AG04449 (cell line): ENCODE measurements around the gene SH3RF2.
"Not testable (repeated sequence)": the region's sequence is repeated elsewhere in the genome, so short reads cannot be mapped to it uniquely, and the experiment has no call there.

Experiments used
- CTCF ChIA-PET: fragments of 350-600 bp; formaldehyde crosslinking; extraction: SDS; loops from one replicate; lab custom pipeline; 2021; ENCODE audit warnings: antibody characterized with exemption; lab: Yijun Ruan, JAX
- POLR2A ChIA-PET: fragments of 400-600, 350-600 bp; formaldehyde crosslinking; extraction: SDS; loops from one replicate; lab custom pipeline; 2020; ENCODE audit warnings: antibody characterized with exemption, inconsistent platforms; lab: Yijun Ruan, JAX
- DNase-seq: peaks from one replicate; pipeline ENCODE4 v3.0.0-alpha.2; 2010; ENCODE audit warnings: low read depth, low spot score
- H3K4me3 ChIP-seq: 2 replicates; pipeline ENCODE4 v1.5.1; 2011; ENCODE audit warnings: low read depth, mild to moderate bottlenecking, control low read depth, low read length
- TF ChIP-seq, protein P1 (sequence below): IDR thresholded peaks from one replicate; pipeline ENCODE4 v1.5.1; 2011; ENCODE audit warnings: mild to moderate bottlenecking, moderate library complexity, low read length, control low read depth, inconsistent platforms; ENCODE audit not compliant: insufficient read depth; ENCODE audit errors: missing control alignments

SH3RF2 gene

DNA sequence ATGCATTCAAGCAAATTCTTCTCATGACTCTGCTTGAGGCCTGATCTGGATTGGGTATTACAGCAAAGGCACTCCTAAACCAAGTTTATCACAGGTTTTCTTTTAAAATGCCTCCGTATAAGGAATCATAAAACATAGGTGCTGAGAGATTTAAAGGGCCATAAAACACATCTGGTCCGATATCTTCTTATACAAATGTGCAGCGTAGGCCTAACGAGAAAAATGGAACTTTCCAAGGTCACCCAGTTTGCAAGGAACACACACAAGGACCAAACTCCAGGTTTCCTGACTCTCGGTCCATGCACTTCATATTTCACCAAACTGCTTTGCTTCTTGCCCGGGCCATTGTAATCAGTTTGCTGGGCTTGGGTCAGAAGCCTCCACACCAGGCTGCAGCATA is 22.1 kb downstream of the SH3RF2 start:
- no peak overlapping the region for H3K4me3 ChIP-seq
- no peak for DNase-seq
- CTCF ChIA-PET: no interaction called here
- TF ChIP-seq, protein P1, sequence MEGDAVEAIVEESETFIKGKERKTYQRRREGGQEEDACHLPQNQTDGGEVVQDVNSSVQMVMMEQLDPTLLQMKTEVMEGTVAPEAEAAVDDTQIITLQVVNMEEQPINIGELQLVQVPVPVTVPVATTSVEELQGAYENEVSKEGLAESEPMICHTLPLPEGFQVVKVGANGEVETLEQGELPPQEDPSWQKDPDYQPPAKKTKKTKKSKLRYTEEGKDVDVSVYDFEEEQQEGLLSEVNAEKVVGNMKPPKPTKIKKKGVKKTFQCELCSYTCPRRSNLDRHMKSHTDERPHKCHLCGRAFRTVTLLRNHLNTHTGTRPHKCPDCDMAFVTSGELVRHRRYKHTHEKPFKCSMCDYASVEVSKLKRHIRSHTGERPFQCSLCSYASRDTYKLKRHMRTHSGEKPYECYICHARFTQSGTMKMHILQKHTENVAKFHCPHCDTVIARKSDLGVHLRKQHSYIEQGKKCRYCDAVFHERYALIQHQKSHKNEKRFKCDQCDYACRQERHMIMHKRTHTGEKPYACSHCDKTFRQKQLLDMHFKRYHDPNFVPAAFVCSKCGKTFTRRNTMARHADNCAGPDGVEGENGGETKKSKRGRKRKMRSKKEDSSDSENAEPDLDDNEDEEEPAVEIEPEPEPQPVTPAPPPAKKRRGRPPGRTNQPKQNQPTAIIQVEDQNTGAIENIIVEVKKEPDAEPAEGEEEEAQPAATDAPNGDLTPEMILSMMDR: no peak
- POLR2A ChIA-PET: no interaction called here

DNA sequence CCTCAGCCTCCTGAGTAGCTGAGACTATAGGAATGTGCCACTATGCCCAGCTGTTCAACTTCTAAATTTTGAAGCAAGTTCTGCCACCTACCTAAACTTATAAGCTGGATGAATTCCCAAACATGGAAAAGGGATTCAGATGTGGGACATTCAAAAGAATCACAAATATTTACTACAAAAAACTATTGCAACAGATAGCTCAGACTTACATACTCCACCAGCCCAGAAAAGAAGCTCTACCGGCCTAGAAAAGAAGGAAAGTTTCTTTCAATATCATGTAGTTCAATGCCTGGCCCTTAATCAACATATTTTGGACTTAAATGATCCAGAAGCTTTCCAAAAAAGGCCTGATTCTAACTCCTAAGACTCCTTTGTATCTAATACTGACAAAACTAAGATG is 23.8 kb downstream of the SH3RF2 start:
- POLR2A ChIA-PET: interaction anchor here (0.7 kb wide), 1 partner anchor 14 kb away, joined by 4 read pairs; no protein-coding TSS in a partner anchor
- H3K4me3 ChIP-seq: no peak overlapping the region
- TF ChIP-seq, protein P1: no peak
- no peak for DNase-seq
- CTCF ChIA-PET: interaction anchor here (1.4 to 1.5 kb wide), 2 partner anchors 12 to 14 kb away, joined by 3 to 6 read pairs; no protein-coding TSS in a partner anchor

DNA sequence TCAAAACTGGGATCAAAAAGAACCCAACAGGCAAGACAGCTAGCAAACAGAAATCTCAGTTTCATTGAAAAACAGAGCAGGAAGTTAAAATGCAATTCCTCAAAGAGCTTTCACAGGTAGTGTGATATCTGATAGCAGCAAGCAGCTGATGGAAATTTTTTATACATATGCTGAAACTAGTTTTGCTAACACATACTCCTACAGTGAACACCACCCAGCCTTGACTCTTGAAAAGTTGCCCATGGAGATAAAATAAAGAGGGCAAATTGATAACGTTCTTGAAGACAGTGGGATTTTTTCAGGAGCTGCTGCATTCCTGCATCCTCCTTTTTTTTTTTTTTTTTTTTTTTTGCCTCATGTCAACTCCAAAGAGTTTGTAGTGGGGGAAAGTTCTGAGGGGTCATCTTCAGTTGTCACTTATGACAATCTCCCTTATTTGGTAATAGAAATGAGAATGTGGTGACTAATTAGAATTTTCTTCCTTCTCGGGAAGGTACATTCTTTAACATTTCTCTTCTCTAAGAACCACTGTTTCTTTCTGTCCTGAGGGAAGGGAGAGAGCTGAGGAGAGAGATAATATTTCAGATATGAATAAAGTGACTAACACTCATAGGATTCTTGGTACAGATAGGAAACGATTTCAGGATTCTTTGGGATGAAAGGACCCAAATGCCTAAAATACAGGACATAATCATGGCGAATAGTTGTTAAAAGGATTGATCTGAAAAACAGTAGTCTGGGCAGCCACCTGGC is 24.6 kb downstream of the SH3RF2 start:
- DNase-seq: no peak
- TF ChIP-seq, protein P1: no peak
- no peak overlapping the region for H3K4me3 ChIP-seq
- CTCF ChIA-PET: interaction anchor here (1.4 to 1.5 kb wide), 2 partner anchors 13 to 15 kb away, joined by 3 to 6 read pairs; no protein-coding TSS in a partner anchor
- POLR2A ChIA-PET: interaction anchor here (0.7 to 0.9 kb wide), 2 partner anchors 15 kb away, joined by 4 read pairs; no protein-coding TSS in a partner anchor

DNA sequence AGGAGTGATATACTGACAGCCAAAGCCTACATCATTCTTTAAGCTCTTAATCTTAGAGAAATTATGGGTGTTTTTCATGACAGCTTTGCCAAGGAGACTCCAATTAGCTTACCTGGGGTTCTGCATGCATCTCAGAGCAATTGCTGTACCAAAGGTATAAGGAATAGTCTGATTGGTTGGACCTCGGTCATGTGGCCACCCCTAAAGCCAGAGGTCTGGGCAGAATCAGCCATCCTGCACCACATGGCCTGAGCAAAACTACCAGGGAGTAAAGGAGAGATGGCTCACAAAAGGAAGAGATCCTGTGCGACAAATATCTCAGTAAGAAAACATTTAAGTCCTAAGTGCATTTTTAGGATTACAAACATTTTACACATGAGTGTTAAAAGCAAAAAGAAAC is 25.6 kb downstream of the SH3RF2 start:
- no peak overlapping the region for H3K4me3 ChIP-seq
- ChIA-PET CTCF (interaction anchor here (0.9 to 1.1 kb wide), 2 partner anchors 16 to 88 kb away, joined by 3 read pairs; no protein-coding TSS in a partner anchor), POLR2A (no interaction called here)
- DNase-seq: no peak
- TF ChIP-seq, protein P1: no peak

DNA sequence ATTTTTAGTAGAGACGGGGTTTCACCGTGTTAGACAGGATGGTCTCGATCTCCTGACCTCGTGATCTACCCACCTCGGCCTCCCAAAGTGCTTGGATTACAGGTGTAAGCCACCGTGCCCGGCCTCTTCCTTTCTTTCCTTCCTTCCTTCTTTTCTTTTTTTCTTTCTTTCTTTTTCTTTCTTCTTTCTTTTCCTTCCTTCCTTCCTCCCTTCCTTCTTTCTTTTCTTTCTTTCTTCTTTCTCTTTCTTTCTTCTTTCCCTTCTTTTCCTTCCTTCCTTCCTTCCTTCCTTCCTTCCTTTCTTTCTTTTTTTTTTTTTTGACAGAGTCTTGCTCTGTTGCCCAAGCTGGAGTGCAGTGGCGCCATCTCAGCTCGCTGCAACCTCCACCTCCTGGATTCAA is 27.6 kb downstream of the SH3RF2 start:
- CTCF ChIA-PET: interaction anchor here (0.8 kb wide), 1 partner anchor 137 kb away, joined by 3 read pairs; no protein-coding TSS in a partner anchor
- POLR2A ChIA-PET, DNase-seq, H3K4me3 ChIP-seq: not testable (repeated sequence)

DNA sequence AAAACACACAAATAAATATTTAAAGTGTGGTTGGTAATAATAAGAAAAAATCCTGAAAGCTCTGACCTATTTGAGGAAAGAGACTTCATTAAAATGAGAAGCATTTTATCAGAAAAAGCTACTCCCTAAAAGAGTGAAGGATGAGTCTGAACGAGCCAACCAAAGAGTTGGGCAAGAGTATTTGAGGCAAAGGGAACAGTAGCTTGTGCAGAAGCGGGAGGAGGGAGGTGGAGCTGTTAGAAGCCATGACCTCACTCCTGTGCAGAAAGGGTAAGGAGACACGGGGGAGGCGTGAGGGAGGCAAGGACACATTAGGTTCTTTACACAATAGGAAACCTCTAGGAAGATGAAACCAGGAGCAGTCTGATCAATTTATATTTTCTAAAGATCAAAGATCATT is 29.4 kb downstream of the SH3RF2 start:
- CTCF ChIA-PET: no interaction called here
- TF ChIP-seq, protein P1: no peak
- POLR2A ChIA-PET: no interaction called here

More for the DNA sequence above, 29.4 kb downstream of the SH3RF2 start:
- no peak overlapping the region for H3K4me3 ChIP-seq
- DNase-seq: no peak
